ENCODE results near the gene KLHDC9.

The KLHDC9 gene

DNA sequence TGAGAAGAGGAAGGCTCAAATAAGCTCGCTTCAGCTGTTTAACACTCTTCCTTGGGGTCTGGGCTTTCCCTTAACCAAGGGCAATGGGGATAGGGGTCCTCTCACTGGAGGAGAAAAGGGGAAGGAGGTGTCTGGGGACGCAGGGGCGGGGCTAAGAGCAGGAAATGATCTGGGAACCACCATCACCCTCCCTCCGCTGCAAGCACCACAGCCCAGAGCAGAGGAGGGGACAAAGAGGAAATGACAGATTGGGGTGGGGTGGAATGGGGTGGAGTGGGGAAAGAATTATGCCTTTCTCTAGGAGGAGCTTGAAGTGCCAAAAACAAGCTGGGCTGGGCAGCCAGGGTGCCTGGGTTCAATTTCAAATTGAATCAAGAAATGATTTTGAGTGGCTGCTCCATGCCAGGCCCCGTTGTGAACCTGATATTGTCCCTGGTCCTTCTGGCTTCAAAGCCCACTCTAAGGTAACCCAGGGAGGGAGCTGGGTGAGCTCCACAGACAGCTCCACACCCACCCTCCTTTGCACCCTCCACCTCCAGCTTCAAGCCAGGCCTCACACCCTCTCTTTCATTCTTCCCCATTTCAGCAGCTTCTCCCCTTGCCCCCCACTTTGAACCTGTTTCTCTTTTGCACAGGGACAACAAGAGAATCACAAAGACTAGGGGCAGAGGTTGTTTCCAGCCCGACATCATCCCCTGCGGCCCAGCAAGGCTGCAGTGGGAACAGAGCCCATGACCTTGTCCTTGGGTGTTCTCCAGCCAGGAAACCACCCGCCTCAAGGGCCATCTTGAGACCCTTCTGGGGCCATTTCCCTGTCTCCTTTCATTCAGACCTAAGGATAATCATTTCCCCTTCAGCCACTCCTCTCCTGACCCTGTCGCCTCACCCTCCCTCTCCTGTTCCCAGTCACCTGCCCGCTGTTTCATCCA is 29.6 kb upstream of the KLHDC9 start:
- Histone ChIP-seq H3K27ac (no peak overlapping the region), H3K36me3 (peaks cover 0 to 7% (median 0%) of the 10 kb centered on the region in 3 donors), H3K9me3 (no peaks in the 10 kb centered on the region), H3K4me3 (peak overlapping the region; percentile 34 to 38), H3K4me1 (no peaks in the 10 kb centered on the region), H3K27me3 (peaks cover 0 to 21% of the 10 kb centered on the region in 2 donors)
- DNase-seq = peak; percentile 66 to 80
- intact Hi-C loops (cut with DNase I; ENCODE audit: low total_unique reads) = no loop called here
- TF ChIP-seq, protein P1, sequence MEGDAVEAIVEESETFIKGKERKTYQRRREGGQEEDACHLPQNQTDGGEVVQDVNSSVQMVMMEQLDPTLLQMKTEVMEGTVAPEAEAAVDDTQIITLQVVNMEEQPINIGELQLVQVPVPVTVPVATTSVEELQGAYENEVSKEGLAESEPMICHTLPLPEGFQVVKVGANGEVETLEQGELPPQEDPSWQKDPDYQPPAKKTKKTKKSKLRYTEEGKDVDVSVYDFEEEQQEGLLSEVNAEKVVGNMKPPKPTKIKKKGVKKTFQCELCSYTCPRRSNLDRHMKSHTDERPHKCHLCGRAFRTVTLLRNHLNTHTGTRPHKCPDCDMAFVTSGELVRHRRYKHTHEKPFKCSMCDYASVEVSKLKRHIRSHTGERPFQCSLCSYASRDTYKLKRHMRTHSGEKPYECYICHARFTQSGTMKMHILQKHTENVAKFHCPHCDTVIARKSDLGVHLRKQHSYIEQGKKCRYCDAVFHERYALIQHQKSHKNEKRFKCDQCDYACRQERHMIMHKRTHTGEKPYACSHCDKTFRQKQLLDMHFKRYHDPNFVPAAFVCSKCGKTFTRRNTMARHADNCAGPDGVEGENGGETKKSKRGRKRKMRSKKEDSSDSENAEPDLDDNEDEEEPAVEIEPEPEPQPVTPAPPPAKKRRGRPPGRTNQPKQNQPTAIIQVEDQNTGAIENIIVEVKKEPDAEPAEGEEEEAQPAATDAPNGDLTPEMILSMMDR (IDR thresholded peaks at IDR 0.05) = no peak

DNA sequence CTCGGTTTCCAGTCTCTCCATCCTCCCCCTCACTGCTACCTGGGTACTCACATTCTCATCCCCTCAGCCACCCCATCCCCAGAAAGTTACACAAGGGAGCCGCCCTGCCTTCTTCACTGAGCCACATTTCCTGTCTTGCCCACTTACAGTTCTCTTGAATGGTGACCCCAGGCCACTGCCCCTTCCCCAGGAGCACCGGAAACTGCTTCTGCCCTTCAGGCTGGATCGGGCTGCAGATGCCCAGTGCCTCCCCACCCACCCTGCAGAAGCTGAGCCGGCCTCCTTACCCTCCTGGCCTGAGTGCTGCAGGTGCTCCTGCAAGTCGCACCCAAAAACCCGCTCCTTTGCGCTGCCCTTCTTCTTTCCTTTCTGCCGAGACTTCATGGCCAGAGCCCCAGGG is 28.9 kb upstream of the KLHDC9 start:
- peak overlapping the region; percentile 34 to 38 for H3K4me3 ChIP-seq
- no peak overlapping the region for H3K27ac ChIP-seq

DNA sequence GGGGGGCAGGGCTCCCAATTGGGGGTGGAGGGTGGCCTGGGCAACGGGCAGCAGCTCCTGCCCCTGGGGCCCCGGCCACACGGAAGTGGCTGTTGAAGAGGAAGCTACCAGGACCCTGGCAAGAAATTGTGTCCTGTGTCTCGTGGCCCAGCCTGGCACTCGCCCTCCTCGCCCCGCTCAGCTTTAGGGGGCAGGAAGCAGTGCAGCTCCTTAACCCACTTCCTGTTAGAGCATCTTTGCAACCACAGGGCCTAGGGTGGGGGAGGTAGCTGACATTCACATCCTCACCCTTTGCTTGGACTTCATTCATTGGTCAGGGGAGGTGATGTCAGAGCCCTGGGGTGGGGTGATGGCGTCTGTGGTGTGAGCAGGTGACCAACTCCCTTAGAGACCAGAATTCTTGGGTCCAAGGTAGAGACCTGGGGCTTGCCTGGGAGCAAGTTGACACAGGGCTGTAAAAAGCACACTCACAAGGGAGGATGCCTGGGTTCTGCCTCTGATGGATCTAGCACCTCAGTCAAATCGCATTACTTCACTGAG is 28.4 kb upstream of the KLHDC9 start, which contains the start of gene ARHGAP30:
TSS of gene ARHGAP30 (minus strand) at position 161 of the 540 bp plus-strand sequence. CDS start 267 bp downstream, outside the sequence.
- no peaks in the 10 kb centered on the region for H3K9me3 ChIP-seq
- peak; percentile 58 to 80 for DNase-seq
- intact Hi-C loops (cut with DNase I; ENCODE audit: low total_unique reads) = no loop called here
- TF ChIP-seq, protein P1 (IDR thresholded peaks at IDR 0.05) = no peak
- peaks cover 0 to 5% (median 0%) of the 10 kb centered on the region in 4 donors for H3K4me1 ChIP-seq
- H3K4me3 ChIP-seq = peak within 1 kb of the TSS; percentile 34 to 38
- peaks cover 0 to 11% (median 0%) of the 10 kb centered on the region in 3 donors for H3K36me3 ChIP-seq
- no peak within 1 kb of the TSS for H3K27ac ChIP-seq
- peaks cover 0 to 18% of the 10 kb centered on the region in 2 donors for H3K27me3 ChIP-seq

More for the DNA sequence above, 28.9 kb upstream of the KLHDC9 start:
- Histone ChIP-seq H3K36me3 (peaks cover 0 to 11% (median 0%) of the 10 kb centered on the region in 3 donors), H3K4me1 (peaks cover 0 to under 1% (median 0%) of the 10 kb centered on the region in 4 donors), H3K27me3 (peaks cover 0 to 18% of the 10 kb centered on the region in 2 donors), H3K9me3 (no peaks in the 10 kb centered on the region)
- no peak for DNase-seq
- TF ChIP-seq, protein P1 (IDR thresholded peaks at IDR 0.05) = no peak
- intact Hi-C loops (cut with DNase I; ENCODE audit: low total_unique reads) = no loop called here

DNA sequence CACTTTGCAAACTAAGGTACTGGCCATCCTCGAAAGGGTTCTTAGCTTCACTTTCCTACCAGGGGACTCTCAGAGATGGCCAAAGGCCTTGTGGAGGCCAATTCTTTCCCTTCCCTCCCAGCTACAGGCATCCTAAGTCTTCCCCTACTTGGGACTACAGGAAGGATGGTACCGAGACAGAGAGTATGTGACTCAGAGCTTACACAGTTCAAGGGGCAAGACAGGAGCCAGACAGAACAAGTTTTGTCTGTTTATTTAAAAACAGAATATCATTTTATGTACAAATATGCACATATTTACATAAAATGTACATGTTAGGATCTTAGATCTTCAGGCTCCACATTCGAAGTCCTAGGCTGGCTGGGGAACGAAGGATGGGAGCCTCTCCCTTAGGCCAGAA is 27.4 kb upstream of the KLHDC9 start:
- H3K27me3 ChIP-seq = peaks cover 0 to 13% of the 10 kb centered on the region in 2 donors
- no peak for DNase-seq
- H3K36me3 ChIP-seq = peaks cover 0 to 11% (median 0%) of the 10 kb centered on the region in 3 donors
- intact Hi-C loops (cut with DNase I; ENCODE audit: low total_unique reads) = no loop called here
- H3K4me1 ChIP-seq = peaks cover 0 to 5% (median 0%) of the 10 kb centered on the region in 4 donors
- no peaks in the 10 kb centered on the region for H3K9me3 ChIP-seq
- H3K27ac ChIP-seq = no peak overlapping the region
- TF ChIP-seq, protein P1 (IDR thresholded peaks at IDR 0.05) = no peak
- no peak overlapping the region for H3K4me3 ChIP-seq

DNA sequence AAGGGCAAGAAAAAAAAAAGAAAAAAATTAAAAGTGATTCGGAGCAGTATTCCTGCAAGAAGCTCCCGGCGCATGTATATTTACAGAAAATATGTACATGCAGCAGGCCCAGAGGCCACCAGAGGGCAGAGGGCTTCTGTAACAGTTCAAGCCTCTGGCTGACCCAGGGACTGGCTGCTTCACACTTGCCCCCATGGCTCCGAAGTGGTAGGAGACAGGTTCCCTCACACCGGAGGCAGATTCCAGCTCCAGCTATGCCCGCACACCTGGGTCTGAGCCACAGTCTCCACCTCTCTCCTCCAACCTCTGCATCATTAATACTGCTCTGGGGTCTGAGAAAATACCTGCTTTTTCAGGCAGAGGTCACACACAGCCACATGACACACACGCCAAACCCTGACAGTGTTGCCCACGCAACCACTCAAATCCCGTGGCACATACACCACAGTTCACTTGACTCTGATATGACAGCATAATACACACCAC is 26.2 kb upstream of the KLHDC9 start:
- H3K4me3 ChIP-seq = no peak overlapping the region
- H3K27ac ChIP-seq = no peak overlapping the region
- H3K36me3 ChIP-seq = peaks cover 0 to 11% (median 0%) of the 10 kb centered on the region in 3 donors
- H3K9me3 ChIP-seq = no peaks in the 10 kb centered on the region
- peaks cover 0 to 5% (median 0%) of the 10 kb centered on the region in 4 donors for H3K4me1 ChIP-seq
- peak in 1 of 2 donors; percentile 51 for DNase-seq
- H3K27me3 ChIP-seq = peaks cover 0 to 9% of the 10 kb centered on the region in 2 donors
- TF ChIP-seq, protein P1 (IDR thresholded peaks at IDR 0.05) = peak; percentile 17 to 23
- intact Hi-C loops (cut with DNase I; ENCODE audit: low total_unique reads) = no loop called here
